ENCODE data around the gene STXBP5L.
"Not testable (repeated sequence)": the region's sequence is repeated elsewhere in the genome, so short reads cannot be mapped to it uniquely, and the experiment has no call there.

The STXBP5L gene

GRCh38 chr3:120894316-120895057, 13.5 kb upstream of the STXBP5L start:
- TF ChIP-seq, protein P1, sequence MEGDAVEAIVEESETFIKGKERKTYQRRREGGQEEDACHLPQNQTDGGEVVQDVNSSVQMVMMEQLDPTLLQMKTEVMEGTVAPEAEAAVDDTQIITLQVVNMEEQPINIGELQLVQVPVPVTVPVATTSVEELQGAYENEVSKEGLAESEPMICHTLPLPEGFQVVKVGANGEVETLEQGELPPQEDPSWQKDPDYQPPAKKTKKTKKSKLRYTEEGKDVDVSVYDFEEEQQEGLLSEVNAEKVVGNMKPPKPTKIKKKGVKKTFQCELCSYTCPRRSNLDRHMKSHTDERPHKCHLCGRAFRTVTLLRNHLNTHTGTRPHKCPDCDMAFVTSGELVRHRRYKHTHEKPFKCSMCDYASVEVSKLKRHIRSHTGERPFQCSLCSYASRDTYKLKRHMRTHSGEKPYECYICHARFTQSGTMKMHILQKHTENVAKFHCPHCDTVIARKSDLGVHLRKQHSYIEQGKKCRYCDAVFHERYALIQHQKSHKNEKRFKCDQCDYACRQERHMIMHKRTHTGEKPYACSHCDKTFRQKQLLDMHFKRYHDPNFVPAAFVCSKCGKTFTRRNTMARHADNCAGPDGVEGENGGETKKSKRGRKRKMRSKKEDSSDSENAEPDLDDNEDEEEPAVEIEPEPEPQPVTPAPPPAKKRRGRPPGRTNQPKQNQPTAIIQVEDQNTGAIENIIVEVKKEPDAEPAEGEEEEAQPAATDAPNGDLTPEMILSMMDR (conservative IDR thresholded peaks at IDR 0.05; ENCODE audit: low read length), result no peak
- H3K4me3 ChIP-seq (ENCODE audit: low read length), result no peak overlapping the region
- peak; percentile 4 for DNase-seq (ENCODE audit: low read depth)

- H3K4me3 ChIP-seq (ENCODE audit: low read length); DNase-seq (ENCODE audit: low read depth): not testable (repeated sequence)
Measured at GRCh38 chr3:120901716-120902115, 6.3 kb upstream of the STXBP5L start.

- TF ChIP-seq, protein P1 (conservative IDR thresholded peaks at IDR 0.05; ENCODE audit: low read length), result no peak
- DNase-seq (ENCODE audit: low read depth), result no peak
- H3K4me3 ChIP-seq (ENCODE audit: low read length), result no peak overlapping the region
Measured at GRCh38 chr3:120903221-120903620, 4.8 kb upstream of the STXBP5L start.

- DNase-seq (ENCODE audit: low read depth), result no peak
- no peak overlapping the region for H3K4me3 ChIP-seq (ENCODE audit: low read length)
- TF ChIP-seq, protein P1 (conservative IDR thresholded peaks at IDR 0.05; ENCODE audit: low read length), result no peak
Measured at GRCh38 chr3:120907659-120908029, 361 bp upstream of the STXBP5L start.

DNA sequence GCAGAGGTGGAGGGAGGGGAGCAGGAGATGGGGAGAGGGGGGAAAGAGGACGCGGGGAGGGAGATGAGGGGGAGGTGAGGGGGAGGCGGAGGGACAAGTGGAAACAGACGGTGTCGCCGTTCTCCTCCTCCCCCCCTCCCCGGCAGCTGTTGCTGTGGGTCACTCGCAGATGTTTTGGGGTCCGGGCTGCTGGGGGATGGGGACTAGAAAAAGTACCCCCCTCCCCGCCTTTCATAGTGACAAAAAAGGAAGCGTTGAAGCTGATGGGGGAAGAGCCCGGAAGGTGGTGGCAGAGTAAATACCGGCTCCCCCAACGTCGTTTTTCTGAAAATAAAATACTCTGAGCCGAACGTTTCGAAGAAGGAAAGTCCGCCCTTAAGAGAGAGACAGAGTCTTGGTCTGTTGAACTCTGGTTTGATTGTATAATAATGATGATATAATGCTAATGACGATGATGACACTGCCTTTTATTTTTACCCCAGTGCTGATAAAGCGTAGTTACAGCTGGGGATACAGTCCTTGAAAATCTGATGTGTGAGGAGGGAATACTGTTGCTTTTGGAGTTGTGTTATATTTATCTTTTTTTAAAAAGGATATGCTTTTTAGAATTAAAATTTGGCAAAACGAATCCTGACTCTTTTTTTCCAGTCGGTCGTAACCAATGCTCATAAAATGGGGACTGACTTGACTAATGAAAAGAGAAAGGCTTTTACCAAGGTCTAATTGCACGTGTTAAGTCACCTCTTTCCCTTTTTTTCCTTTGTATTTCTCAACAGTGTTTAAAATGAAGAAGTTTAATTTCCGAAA, 993 bp downstream of the STXBP5L start:
- DNase-seq (ENCODE audit: low read depth), result no peak
- TF ChIP-seq, protein P1 (conservative IDR thresholded peaks at IDR 0.05; ENCODE audit: low read length), result no peak
- H3K4me3 ChIP-seq (ENCODE audit: low read length), result peak overlapping the region; percentile 31

- TF ChIP-seq, protein P1 (conservative IDR thresholded peaks at IDR 0.05; ENCODE audit: low read length), result no peak
- DNase-seq (ENCODE audit: low read depth), result no peak
- no peak overlapping the region for H3K4me3 ChIP-seq (ENCODE audit: low read length)
Measured at GRCh38 chr3:120909602-120909878, 1.5 kb downstream of the STXBP5L start.

DNA sequence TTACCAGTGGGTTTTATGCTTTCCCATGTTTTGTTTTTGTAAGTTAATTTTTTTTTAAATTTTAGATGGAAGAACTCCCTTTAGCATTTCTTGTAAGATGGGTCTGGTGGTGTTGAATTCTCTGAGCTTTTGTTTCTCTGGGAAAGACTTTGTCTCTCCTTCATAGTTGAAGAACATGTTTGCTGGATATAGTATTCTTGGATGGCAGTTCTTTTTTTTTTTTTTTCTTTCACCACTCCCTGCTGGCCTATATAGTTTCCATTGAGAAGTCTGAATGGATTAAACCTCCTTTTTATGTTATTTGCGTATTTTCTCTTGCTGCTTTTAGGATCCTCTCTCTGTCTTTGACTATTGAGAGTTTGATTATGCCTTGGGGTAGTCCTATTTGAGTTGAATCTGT, 18.1 kb downstream of the STXBP5L start:
- TF ChIP-seq, protein P1 (conservative IDR thresholded peaks at IDR 0.05; ENCODE audit: low read length), result no peak
- no peak overlapping the region for H3K4me3 ChIP-seq (ENCODE audit: low read length)
- no peak for DNase-seq (ENCODE audit: low read depth)

Data from AG10803 (cell line).